Progenitor cell of endocrine pancreas (in vitro differentiated cells): ENCODE data around the gene EVI5L. TPM values are rescaled to one million over a fixed set of nuclear protein-coding genes. Genes with fewer than 3 reads are reported as not detected.

Experiments
- DNase-seq: peaks from one replicate; pipeline ENCODE4 v3.0.0; 2021; ENCODE audit warnings: low spot score; ENCODE audit not compliant: unreplicated experiment
- H3K27ac Mint-ChIP-seq: 2 replicates; pipeline ENCODE4 v1.8.0; 2021; ENCODE audit warnings: mild to moderate bottlenecking, moderate library complexity, mixed read lengths
- H3K27me3 Mint-ChIP-seq: 2 replicates; pipeline ENCODE4 v1.8.0; 2021; ENCODE audit warnings: mixed read lengths
- H3K36me3 Mint-ChIP-seq: 2 replicates; pipeline ENCODE4 v1.8.0; 2022; ENCODE audit warnings: mixed read lengths; ENCODE audit not compliant: insufficient read depth
- H3K4me1 Mint-ChIP-seq: 2 replicates; pipeline ENCODE4 v1.8.0; 2021; ENCODE audit warnings: low read depth, mixed read lengths
- H3K4me3 Mint-ChIP-seq: 2 replicates; pipeline ENCODE4 v1.8.0; 2021; ENCODE audit warnings: low read depth, mild to moderate bottlenecking, moderate library complexity, mixed read lengths
- H3K9me3 Mint-ChIP-seq: 2 replicates; pipeline ENCODE4 v1.8.0; 2021; ENCODE audit warnings: low read depth, mixed read lengths
- total RNA-seq: library from RNA; stranded (reverse); gene quantifications from 2 replicates; pipeline ENCODE4 v1.2.1, GENCODE V29; 2021
- TF ChIP-seq, protein P1 (sequence below): fragments of 200-600 bp; sonication (generic); IDR thresholded peaks from one replicate; pipeline ENCODE4 v1.5.0; 2021; ENCODE audit warnings: antibody characterized with exemption, mild to moderate bottlenecking; ENCODE audit not compliant: unreplicated experiment

EVI5L gene
- total RNA-seq, 1 donor from 2014 or later, result 16.2 TPM

GRCh38 chr19:7868671-7869452, 38.8 kb downstream of the EVI5L start:
- Mint-ChIP-seq H3K36me3 (peaks cover 12% of the 10 kb centered on the region), H3K27me3 (peaks cover 29% of the 10 kb centered on the region), H3K4me3 (no peak overlapping the region), H3K27ac (no peak overlapping the region), H3K4me1 (peaks cover 9% of the 10 kb centered on the region), H3K9me3 (peaks cover 2% of the 10 kb centered on the region)
- TF ChIP-seq, protein P1, sequence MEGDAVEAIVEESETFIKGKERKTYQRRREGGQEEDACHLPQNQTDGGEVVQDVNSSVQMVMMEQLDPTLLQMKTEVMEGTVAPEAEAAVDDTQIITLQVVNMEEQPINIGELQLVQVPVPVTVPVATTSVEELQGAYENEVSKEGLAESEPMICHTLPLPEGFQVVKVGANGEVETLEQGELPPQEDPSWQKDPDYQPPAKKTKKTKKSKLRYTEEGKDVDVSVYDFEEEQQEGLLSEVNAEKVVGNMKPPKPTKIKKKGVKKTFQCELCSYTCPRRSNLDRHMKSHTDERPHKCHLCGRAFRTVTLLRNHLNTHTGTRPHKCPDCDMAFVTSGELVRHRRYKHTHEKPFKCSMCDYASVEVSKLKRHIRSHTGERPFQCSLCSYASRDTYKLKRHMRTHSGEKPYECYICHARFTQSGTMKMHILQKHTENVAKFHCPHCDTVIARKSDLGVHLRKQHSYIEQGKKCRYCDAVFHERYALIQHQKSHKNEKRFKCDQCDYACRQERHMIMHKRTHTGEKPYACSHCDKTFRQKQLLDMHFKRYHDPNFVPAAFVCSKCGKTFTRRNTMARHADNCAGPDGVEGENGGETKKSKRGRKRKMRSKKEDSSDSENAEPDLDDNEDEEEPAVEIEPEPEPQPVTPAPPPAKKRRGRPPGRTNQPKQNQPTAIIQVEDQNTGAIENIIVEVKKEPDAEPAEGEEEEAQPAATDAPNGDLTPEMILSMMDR, result peak; percentile 90
- peak; percentile 64 for DNase-seq

DNA sequence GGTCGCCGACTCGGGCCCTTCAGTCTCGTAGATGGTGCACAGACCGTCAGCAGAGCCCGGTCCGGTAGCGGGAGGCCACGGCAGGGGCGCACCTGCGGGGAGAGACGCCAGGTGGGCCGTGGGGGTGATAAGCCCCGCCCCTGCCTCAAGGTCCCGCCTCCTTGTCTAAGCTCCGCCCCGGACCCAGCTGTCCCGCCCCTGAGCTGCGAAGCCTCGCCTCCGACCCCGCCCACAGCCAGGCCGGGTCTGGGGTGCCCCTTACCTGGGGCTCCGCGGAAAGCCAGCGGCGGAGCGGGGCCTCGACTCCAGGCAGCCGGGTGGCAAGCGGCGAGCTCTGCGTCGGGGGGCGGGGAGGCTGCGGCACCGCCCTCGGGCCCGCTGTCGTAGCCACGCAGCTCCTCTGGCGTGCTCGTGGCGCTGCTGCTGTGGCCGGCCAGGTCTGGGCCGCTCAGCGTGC, 39.5 kb downstream of the EVI5L start:
- TF ChIP-seq, protein P1, result peak; percentile 20
- Mint-ChIP-seq H3K4me3 (no peak overlapping the region), H3K27me3 (peaks cover 24% of the 10 kb centered on the region), H3K4me1 (peaks cover 9% of the 10 kb centered on the region), H3K9me3 (peaks cover 2% of the 10 kb centered on the region), H3K36me3 (peaks cover 12% of the 10 kb centered on the region), H3K27ac (no peak overlapping the region)
- no peak for DNase-seq

GRCh38 chr19:7869910-7870511, 40.0 kb downstream of the EVI5L start:
- Mint-ChIP-seq H3K9me3 (peaks cover 2% of the 10 kb centered on the region), H3K4me3 (no peak overlapping the region), H3K27me3 (peaks cover 18% of the 10 kb centered on the region), H3K36me3 (peaks cover 12% of the 10 kb centered on the region), H3K4me1 (peaks cover 8% of the 10 kb centered on the region), H3K27ac (no peak overlapping the region)
- DNase-seq, result no peak
- TF ChIP-seq, protein P1, result no peak

DNA sequence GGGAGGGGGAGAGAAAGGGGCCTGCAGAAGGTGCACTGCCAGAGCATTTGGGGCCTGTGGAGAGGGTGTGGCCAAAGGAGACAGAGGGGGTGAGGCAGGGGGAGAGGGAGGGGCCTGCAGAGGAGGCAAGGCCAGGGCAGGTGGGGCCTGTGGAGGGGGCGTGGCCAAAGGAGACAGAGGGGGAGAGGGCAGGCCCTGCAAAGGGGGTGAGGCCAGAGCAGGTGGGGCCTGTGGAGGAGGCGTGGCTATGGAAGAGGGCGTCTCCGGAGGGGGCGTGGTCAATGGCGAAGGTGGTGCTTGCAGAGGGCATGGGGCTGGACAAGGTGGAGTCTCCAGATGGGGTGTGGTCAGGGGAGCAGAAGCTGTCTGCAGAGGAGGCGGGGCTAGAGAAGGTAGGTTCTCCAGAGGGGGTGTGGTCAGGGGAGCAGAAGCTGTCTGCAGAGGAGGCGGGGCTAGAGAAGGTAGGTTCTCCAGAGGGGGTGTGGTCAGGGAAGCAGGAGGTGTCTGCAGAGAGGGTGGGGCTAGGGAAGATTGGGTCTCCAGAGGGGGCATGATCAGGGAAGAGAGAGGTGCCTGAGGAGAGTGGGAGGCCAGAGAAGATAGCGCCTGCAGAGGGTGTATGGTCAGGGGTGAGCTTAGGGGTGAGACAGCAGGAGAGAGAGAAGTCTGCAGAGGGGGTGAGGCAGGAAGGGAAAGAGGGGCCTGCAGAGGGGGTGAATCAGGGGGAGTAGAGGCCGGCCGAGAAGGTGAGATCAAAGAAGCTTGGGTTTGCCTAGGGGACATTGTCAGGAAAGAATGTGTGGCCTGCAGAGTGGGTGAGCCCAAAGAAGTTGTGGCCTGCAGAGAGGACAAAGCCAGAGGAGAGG, 40.8 kb downstream of the EVI5L start:
- Mint-ChIP-seq H3K36me3 (peaks cover 12% of the 10 kb centered on the region), H3K27me3 (peaks cover 11% of the 10 kb centered on the region), H3K4me1 (peaks cover 8% of the 10 kb centered on the region), H3K9me3 (peaks cover 2% of the 10 kb centered on the region), H3K4me3 (peak overlapping the region; percentile 64), H3K27ac (peak overlapping the region; percentile 46)
- DNase-seq, result no peak
- TF ChIP-seq, protein P1, result no peak
